ENCODE data around the gene GINS3. TPM values are rescaled to one million over a fixed set of nuclear protein-coding genes. Genes with fewer than 3 reads are reported as not detected.

Gene GINS3
- total RNA-seq, 4 donors from 2014 or later: 2.8 to 12.4 (median 7.0) TPM

- no peak for TF ChIP-seq POLR2A (IDR thresholded peaks at IDR 0.05)
- TF ChIP-seq CTCF (IDR thresholded peaks at IDR 0.05): no peak
- 70 to 88% methylated on average over 8 of the region's 8 CpGs for WGBS, 2 donors
- DNase-seq (ENCODE audit: low spot score in 2 of 2): no peak
- no peak overlapping the region for H3K4me3 ChIP-seq (ENCODE audit: low read depth, poor library complexity, severe bottlenecking)
- intact Hi-C loops (cut with DNase I; ENCODE audit: low total_unique reads): no loop called here
Measured at GRCh38 chr16:58352690-58353089, 39.6 kb upstream of the GINS3 start.

DNA sequence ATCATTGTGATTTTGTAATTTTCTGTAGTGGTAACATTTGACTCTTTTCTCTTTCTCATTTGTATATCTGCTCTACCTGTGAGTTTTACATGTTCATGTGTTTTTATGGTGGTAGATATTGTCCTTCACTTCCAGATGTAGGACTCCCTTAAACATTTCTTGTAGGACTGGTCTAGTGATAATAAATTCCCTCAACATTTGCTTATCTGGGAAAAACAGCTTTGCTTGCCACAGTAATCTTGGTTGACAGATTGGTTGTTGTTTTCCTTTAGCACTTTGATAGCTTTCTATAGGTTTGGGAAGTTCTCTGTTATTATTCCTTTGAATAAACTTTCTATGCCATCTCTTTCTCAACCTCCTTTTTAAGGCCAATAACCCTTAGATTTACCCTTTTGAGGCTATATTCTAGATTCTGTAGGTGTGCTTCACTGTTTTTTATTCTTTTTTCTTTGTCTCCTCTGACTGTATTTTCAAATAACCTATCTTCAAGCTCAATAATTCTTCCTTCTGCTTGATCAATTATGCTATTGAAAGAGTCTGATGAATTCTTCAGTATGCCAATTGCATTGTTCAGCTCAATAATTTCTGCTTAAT, 32.1 kb upstream of the GINS3 start:
- intact Hi-C loops (cut with DNase I; ENCODE audit: low total_unique reads): no loop called here
- no peak overlapping the region for H3K4me3 ChIP-seq (ENCODE audit: low read depth, poor library complexity, severe bottlenecking)
- TF ChIP-seq POLR2A (IDR thresholded peaks at IDR 0.05) (no peak), CTCF (IDR thresholded peaks at IDR 0.05) (no peak)
- no peak for DNase-seq (ENCODE audit: low spot score in 2 of 2)

GRCh38 chr16:58361726-58362125, 30.5 kb upstream of the GINS3 start:
- H3K4me3 ChIP-seq (ENCODE audit: low read depth, poor library complexity, severe bottlenecking): no peak overlapping the region
- intact Hi-C loops (cut with DNase I; ENCODE audit: low total_unique reads): no loop called here

DNA sequence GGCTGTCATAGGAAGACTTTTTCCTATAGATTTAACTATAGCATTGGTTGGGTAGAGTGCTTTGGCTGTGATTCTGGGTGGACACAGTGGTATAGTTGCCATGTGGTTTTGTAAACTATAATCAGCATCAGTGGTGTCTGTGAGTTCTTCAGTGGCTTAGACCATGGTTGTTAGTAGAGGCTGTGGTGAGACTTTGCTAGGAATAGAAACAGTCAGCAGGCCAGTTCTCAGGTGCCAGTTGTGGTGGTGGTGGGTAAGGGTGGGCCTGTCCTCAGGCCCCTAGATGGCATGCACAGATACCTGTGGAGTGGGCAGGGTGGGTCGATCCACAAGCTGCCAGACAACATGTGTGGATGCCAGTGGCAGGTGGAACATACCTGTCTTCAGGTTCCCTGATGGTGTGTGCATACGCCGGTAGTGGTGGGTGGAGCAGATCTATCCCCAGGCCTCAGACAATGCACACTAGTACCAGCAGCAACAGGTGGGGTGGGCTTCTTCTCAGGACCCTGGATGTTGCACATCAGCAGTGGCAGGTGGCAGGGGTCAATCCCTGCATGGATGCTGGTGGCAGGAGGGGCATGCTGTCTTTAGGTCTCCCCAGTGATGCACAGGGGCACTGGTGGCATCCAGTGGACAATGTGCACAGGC, 28.4 kb upstream of the GINS3 start:
- H3K4me3 ChIP-seq (ENCODE audit: low read depth, poor library complexity, severe bottlenecking): no peak overlapping the region
- intact Hi-C loops (cut with DNase I; ENCODE audit: low total_unique reads): no loop called here
- WGBS, 2 donors: 68 to 86% methylated on average over 3 of the region's 3 CpGs
- no peak for DNase-seq (ENCODE audit: low spot score in 2 of 2)
- TF ChIP-seq CTCF (IDR thresholded peaks at IDR 0.05): no peak
- no peak for TF ChIP-seq POLR2A (IDR thresholded peaks at IDR 0.05)

More at GRCh38 chr16:58361726-58362125, 30.5 kb upstream of the GINS3 start:
- DNase-seq (ENCODE audit: low spot score in 2 of 2): no peak
- TF ChIP-seq POLR2A (IDR thresholded peaks at IDR 0.05) (no peak), CTCF (IDR thresholded peaks at IDR 0.05) (no peak)

GRCh38 chr16:58365623-58366022, 26.6 kb upstream of the GINS3 start:
- WGBS, 2 donors: 36 to 59% methylated on average over 2 of the region's 2 CpGs
- intact Hi-C loops (cut with DNase I; ENCODE audit: low total_unique reads): no loop called here
- H3K4me3 ChIP-seq (ENCODE audit: low read depth, poor library complexity, severe bottlenecking): no peak overlapping the region
- no peak for TF ChIP-seq POLR2A (IDR thresholded peaks at IDR 0.05)
- no peak for TF ChIP-seq CTCF (IDR thresholded peaks at IDR 0.05)
- no peak for DNase-seq (ENCODE audit: low spot score in 2 of 2)
